ENCODE data around the gene DNAJC22.
A peak's percentile ranks its signal among the peaks of the same experiment; 100 is the strongest.
"Not testable (repeated sequence)": the region's sequence is repeated elsewhere in the genome, so short reads cannot be mapped to it uniquely, and the experiment has no call there.

DNAJC22 gene

DNA sequence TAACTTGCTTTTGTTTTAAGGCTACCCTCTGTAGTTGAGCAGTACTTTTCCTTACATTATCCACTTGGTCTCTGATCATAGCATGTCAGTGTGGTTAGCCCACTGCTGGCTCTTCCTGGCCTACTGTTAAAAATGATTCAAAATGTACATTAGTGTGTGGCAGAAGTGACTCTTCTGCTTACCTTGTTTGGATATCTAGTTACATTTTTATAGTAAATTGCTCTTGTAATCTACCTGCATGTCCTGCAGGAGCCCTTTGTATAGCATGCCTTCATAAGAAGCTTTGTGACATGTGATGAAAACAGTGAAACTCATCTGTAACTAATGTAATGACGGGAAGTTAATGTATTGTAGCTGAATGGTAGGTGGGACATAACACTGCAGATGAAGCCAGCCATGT, 28.7 kb downstream of the DNAJC22 start:
- no peak for DNase-seq (ENCODE audit: low read depth)

DNA sequence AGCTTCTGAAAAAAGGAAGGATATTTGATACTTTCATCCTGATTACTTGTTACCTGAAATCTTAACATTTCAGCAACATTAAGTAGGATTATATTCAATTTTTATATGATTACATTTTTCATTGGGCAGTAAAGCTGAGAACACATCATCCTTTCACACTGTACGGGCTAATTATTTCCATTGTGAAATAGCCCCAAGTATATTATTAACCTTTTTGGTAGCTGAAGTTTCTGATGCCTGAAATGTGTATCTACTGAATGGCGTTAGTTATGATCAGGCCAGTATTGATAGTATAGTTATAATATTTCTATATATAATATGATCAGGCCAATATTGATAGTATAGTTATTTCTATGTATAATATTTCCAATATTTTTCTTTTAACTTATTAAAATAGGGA, 30.7 kb downstream of the DNAJC22 start:
- no peak for DNase-seq (ENCODE audit: low read depth)

DNA sequence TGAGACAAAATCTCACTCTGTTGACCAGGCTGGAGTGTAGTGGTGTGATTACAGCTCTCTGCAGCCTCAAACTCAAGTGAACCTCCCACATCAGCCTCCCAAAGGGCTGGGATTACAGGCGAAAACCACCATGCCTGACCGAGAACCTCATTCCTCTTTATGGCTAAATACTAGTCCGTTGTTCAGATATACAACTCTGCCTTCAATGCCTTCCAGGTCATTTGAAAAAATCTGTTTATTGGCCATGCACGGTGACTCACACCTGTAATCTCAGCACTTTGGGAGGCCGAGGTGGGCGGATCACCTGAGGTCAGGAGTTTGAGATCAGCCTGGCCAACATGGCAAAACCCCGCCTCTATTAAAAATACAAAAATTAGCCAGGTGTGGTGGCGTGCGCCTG, 33.5 kb downstream of the DNAJC22 start:
- DNase-seq (ENCODE audit: low read depth) = not testable (repeated sequence)

DNA sequence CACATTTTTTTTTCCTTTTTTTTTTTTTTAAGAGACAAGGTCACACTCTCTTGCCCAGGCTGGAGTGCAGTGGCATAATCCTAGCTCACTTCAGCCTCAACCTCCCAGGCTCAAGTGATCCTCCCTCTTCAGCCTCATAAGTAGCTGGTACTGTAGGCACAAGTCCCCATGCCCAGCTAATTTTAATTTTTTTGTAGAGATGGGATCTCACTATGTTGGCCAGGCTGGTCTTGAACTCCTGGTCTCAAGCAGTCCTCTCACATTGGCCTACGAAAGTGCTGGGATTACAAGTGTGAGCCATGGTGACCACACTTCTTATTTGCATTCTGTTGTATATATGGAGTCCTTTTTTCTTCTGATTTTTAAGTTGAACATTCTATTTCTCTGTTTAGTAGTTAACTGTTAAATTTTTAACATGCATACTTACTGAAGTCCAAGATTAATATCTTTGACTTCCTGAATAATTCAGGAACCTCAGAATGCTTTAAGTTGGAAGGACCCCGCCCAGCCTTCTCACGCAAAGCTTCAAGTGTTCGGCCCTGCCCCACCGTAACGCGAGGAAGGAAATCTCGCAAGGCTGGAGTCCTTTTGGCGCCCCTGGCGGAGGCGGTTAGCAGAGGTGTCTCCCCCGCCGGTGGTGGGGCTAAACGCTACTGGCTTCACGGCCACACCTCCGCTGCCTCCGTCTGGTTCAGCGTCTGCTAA, 42.1 kb downstream of the DNAJC22 start:
- DNase-seq (ENCODE audit: low read depth) = peak; percentile 54

DNA sequence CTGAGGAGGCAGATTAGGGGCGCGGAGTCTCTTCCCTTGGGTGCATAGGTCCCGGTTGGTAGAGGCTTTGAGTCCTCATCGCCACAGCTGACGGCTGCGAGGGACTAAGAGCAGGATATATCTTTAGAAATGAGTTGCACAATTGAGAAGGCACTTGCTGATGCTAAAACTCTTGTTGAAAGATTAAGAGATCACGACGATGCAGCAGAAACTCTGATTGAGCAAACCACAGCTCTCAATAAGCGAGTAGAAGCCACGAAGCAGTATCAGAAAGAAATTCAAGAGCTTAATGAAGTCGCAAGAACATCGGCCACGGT, 42.7 kb downstream of the DNAJC22 start:
- no peak for DNase-seq (ENCODE audit: low read depth)

DNA sequence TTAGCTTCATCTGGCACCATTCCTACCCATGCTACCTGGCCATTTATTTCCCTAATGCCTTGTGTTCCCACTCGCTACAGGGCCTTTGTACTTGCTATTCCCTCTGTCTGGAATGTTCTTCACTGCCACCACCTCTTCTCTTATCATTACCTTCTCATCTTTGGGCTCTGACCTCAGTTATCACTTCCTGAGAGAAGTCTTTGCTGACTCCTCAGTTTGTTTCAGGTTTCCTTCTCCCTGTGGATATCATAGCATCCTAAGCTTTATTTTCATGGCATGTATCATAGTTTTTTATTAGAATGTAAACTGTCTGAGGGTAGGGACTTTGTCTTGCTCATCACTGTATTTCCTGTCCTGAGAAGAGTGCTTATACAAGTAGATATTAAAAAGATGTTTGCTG, 50.3 kb downstream of the DNAJC22 start:
- no peak for DNase-seq (ENCODE audit: low read depth)

DNA sequence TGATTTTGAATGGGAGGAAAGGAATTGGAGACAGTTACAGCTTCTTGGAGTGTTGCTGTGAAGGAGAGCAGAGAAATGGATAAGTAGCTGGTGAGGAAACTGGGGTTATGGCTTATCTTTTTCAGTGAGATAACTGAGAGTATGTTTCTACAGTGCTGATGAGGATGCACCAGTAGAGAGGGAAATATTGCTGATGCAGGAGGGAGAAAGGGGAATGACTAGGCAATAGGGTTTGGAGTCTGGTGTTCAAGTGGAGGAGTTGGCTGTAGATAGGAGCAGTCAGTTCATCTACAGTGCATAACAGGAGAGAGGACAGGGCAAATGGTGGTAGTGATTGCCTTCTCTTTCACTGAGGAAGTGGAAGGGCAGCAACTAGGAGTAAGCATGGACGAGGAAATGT, 53.6 kb downstream of the DNAJC22 start:
- no peak for DNase-seq (ENCODE audit: low read depth)
